ENCODE measurements around the gene USP37.

USP37 gene

GRCh38 chr2:218485986-218486667, 82.0 kb downstream of the USP37 start:
- DNase-seq = no peak
- H3K27ac ChIP-seq = no peak overlapping the region
- no peaks in the 10 kb centered on the region for H3K27me3 ChIP-seq
- H3K4me3 ChIP-seq = no peak overlapping the region
- peaks cover 31 to 82% (median 47%) of the 10 kb centered on the region in 3 donors for H3K36me3 ChIP-seq
- TF ChIP-seq, protein P1, sequence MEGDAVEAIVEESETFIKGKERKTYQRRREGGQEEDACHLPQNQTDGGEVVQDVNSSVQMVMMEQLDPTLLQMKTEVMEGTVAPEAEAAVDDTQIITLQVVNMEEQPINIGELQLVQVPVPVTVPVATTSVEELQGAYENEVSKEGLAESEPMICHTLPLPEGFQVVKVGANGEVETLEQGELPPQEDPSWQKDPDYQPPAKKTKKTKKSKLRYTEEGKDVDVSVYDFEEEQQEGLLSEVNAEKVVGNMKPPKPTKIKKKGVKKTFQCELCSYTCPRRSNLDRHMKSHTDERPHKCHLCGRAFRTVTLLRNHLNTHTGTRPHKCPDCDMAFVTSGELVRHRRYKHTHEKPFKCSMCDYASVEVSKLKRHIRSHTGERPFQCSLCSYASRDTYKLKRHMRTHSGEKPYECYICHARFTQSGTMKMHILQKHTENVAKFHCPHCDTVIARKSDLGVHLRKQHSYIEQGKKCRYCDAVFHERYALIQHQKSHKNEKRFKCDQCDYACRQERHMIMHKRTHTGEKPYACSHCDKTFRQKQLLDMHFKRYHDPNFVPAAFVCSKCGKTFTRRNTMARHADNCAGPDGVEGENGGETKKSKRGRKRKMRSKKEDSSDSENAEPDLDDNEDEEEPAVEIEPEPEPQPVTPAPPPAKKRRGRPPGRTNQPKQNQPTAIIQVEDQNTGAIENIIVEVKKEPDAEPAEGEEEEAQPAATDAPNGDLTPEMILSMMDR (IDR thresholded peaks at IDR 0.05) = no peak
- intact Hi-C loops (cut with DNase I; ENCODE audit: low total_unique reads) = no loop called here
- H3K9me3 ChIP-seq = no peaks in the 10 kb centered on the region
- no peaks in the 10 kb centered on the region for H3K4me1 ChIP-seq

- no peak overlapping the region for H3K4me3 ChIP-seq
- no peaks in the 10 kb centered on the region for H3K4me1 ChIP-seq
- TF ChIP-seq, protein P1 (IDR thresholded peaks at IDR 0.05) = no peak
- no peaks in the 10 kb centered on the region for H3K27me3 ChIP-seq
- H3K36me3 ChIP-seq = peaks cover 29 to 81% (median 39%) of the 10 kb centered on the region in 3 donors
- no peak overlapping the region for H3K27ac ChIP-seq
- no peak for DNase-seq
- intact Hi-C loops (cut with DNase I; ENCODE audit: low total_unique reads) = no loop called here
- H3K9me3 ChIP-seq = no peaks in the 10 kb centered on the region
These were observed 85.5 kb downstream of the USP37 start for GRCh38 chr2:218482651-218483050.

DNA sequence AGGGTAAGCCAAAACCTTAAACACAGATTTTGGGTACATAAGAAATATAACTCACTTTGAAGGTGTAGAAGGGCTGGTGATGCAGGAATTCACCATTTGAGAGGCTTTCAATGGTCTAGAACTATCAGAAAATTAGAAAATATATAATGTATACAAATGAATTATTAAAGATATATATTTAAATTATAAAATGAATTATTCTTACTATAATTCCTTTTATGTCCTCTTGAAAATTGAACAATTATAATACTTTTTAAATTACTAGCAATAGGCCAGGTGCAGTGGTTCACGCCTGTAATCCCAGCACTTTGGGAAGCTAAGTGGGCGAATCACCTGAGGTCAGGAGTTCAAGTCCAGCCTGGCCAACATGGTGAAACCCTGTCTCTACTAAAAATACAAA, 88.6 kb downstream of the USP37 start:
- Histone ChIP-seq H3K9me3 (no peaks in the 10 kb centered on the region), H3K27me3 (no peaks in the 10 kb centered on the region), H3K27ac (no peak overlapping the region), H3K36me3 (peaks cover 19 to 71% (median 39%) of the 10 kb centered on the region in 3 donors), H3K4me3 (no peak overlapping the region), H3K4me1 (no peaks in the 10 kb centered on the region)
- intact Hi-C loops (cut with DNase I; ENCODE audit: low total_unique reads) = no loop called here
- TF ChIP-seq, protein P1 (IDR thresholded peaks at IDR 0.05) = no peak
- no peak for DNase-seq

DNA sequence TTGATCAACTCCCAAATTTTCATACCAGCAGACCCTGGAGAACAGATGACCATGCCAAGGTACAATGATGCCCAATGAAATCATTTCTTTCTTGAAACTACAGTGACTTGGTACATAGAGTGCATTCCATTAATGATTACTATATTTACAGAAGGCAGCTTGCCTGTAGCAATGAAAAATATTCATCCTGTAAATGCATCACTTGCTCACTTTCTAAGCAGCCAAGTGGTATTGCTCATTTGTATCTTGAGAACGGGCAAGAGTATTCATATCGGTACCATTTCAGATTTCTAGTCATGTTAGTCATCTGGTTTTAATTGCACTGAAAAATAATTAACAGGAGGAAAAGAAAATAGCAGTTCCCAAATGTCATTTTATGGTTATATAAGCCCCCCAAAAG, 89.6 kb downstream of the USP37 start:
- Histone ChIP-seq H3K27me3 (no peaks in the 10 kb centered on the region), H3K27ac (no peak overlapping the region), H3K4me1 (no peaks in the 10 kb centered on the region), H3K4me3 (no peak overlapping the region), H3K36me3 (peaks cover 22 to 71% (median 49%) of the 10 kb centered on the region in 3 donors), H3K9me3 (no peaks in the 10 kb centered on the region)
- TF ChIP-seq, protein P1 (IDR thresholded peaks at IDR 0.05) = no peak
- intact Hi-C loops (cut with DNase I; ENCODE audit: low total_unique reads) = no loop called here
- no peak for DNase-seq

- Histone ChIP-seq H3K36me3 (peaks cover 29 to 81% (median 48%) of the 10 kb centered on the region in 3 donors), H3K27ac (no peak overlapping the region)
- TF ChIP-seq, protein P1 (IDR thresholded peaks at IDR 0.05) = no peak
These were observed 90.9 kb downstream of the USP37 start for GRCh38 chr2:218477247-218477646.

More at GRCh38 chr2:218477247-218477646, 90.9 kb downstream of the USP37 start:
- Histone ChIP-seq H3K4me1 (no peaks in the 10 kb centered on the region), H3K27me3 (no peaks in the 10 kb centered on the region), H3K4me3 (no peak overlapping the region), H3K9me3 (no peaks in the 10 kb centered on the region)
- intact Hi-C loops (cut with DNase I; ENCODE audit: low total_unique reads) = no loop called here
- DNase-seq = no peak

All from tibial artery (tissue), 4 donors.